Calu3 (cell line): ENCODE results near the gene FAM24A. TPM values are rescaled to one million over a fixed set of nuclear protein-coding genes. Genes with fewer than 3 reads are reported as not detected.

Experiments
- BruUV-seq: library from RNA; stranded (reverse); fragments of 400-500 nt; replicated peaks from 2 replicates; lab custom pipeline; 2021; lab: Mats Ljungman, UMichigan
- CTCF ChIA-PET: fragments of 300-600 bp; sonication (Branson Sonifier 250); formaldehyde crosslinking; loops from one replicate; lab custom pipeline; 2022; ENCODE audit warnings: antibody characterized with exemption; lab: Charles Lee
- DNase-seq: peaks from one replicate; pipeline ENCODE4 v3.0.0; 2022
- H3K27ac Mint-ChIP-seq: one replicate; pipeline ENCODE4 v1.8.0; 2022; ENCODE audit warnings: mixed read lengths; ENCODE audit not compliant: unreplicated experiment
- H3K27me3 Mint-ChIP-seq: one replicate; pipeline ENCODE4 v1.8.0; 2022; ENCODE audit warnings: mixed read lengths; ENCODE audit not compliant: unreplicated experiment
- H3K36me3 Mint-ChIP-seq: one replicate; pipeline ENCODE4 v1.8.0; 2022; ENCODE audit warnings: mild to moderate bottlenecking, moderate library complexity, mixed read lengths; ENCODE audit not compliant: insufficient read depth, unreplicated experiment
- H3K4me1 Mint-ChIP-seq: one replicate; pipeline ENCODE4 v1.8.0; 2022; ENCODE audit warnings: mild to moderate bottlenecking, low read depth, mixed read lengths; ENCODE audit not compliant: unreplicated experiment
- H3K4me3 Mint-ChIP-seq: one replicate; pipeline ENCODE4 v1.8.0; 2022; ENCODE audit warnings: mild to moderate bottlenecking, low read depth, moderate library complexity, mixed read lengths; ENCODE audit not compliant: unreplicated experiment
- H3K9me3 Mint-ChIP-seq: one replicate; pipeline ENCODE4 v1.8.0; 2022; ENCODE audit warnings: low read depth, mixed read lengths; ENCODE audit not compliant: unreplicated experiment
- CTCF ChIP-seq: fragments of 200-600 bp; IDR thresholded peaks from one replicate; pipeline ENCODE4 v1.8.0; 2022; ENCODE audit warnings: antibody characterized with exemption; ENCODE audit not compliant: unreplicated experiment
- intact Hi-C: fragments of 100-400 bp; cut with micrococcal nuclease; formaldehyde crosslinking; loops from one replicate; pipeline ENCODE4 v1.10.0; 2022; ENCODE audit not compliant: unreplicated experiment
- total RNA-seq: library from RNA; stranded (reverse); gene quantifications from 2 replicates; pipeline ENCODE4 v1.2.3, GENCODE V29; 2022

The FAM24A gene
- total RNA-seq, 1 experiment from 2014 or later, result not detected

- Mint-ChIP-seq H3K4me1 (no peaks in the 10 kb centered on the region), H3K27ac (no peak overlapping the region), H3K9me3 (no peaks in the 10 kb centered on the region), H3K4me3 (no peak overlapping the region), H3K27me3 (no peaks in the 10 kb centered on the region), H3K36me3 (no peaks in the 10 kb centered on the region)
- CTCF ChIA-PET, result no interaction called here
- TF ChIP-seq CTCF, result no peak
- no TSS peak for BruUV-seq
- intact Hi-C loops, result no loop called here
- no peak for DNase-seq
These were observed 29.6 kb downstream of the FAM24A start for GRCh38 chr10:122939856-122940543.

GRCh38 chr10:122949296-122949695, 38.9 kb downstream of the FAM24A start:
- H3K27me3 Mint-ChIP-seq, result no peaks in the 10 kb centered on the region
- intact Hi-C loops, result no loop called here
- CTCF ChIA-PET, result no interaction called here
- TF ChIP-seq CTCF, result no peak
- no peaks in the 10 kb centered on the region for H3K9me3 Mint-ChIP-seq
- BruUV-seq, result no TSS peak
- peaks cover 18% of the 10 kb centered on the region for H3K36me3 Mint-ChIP-seq
- H3K4me1 Mint-ChIP-seq, result no peaks in the 10 kb centered on the region
- H3K4me3 Mint-ChIP-seq, result no peak overlapping the region
- no peak overlapping the region for H3K27ac Mint-ChIP-seq
- no peak for DNase-seq

- CTCF ChIA-PET, result no interaction called here
- no TSS peak for BruUV-seq
- peaks cover 22% of the 10 kb centered on the region for H3K36me3 Mint-ChIP-seq
- H3K4me1 Mint-ChIP-seq, result no peaks in the 10 kb centered on the region
- H3K27me3 Mint-ChIP-seq, result no peaks in the 10 kb centered on the region
- peak within 1 kb of the TSS; percentile 73 for H3K27ac Mint-ChIP-seq
- H3K4me3 Mint-ChIP-seq, result peak within 1 kb of the TSS; percentile 88
- intact Hi-C loops, result loop anchor here (2.0 kb wide), 1 partner anchor 73 kb away; no protein-coding TSS in a partner anchor
- no peaks in the 10 kb centered on the region for H3K9me3 Mint-ChIP-seq
- TF ChIP-seq CTCF, result no peak
- DNase-seq, result peak; percentile 87
These were observed 43.7 kb downstream of the FAM24A start, which contains the start of gene C10orf88 for GRCh38 chr10:122953902-122954730. C10orf88 (minus strand) TSS chr10:122954227; CDS start chr10:122954178, 49 bp downstream.

GRCh38 chr10:122954731-122955050, 44.3 kb downstream of the FAM24A start:
- no peak for TF ChIP-seq CTCF
- BruUV-seq, result no TSS peak
- Mint-ChIP-seq H3K27ac (no peak overlapping the region), H3K27me3 (no peaks in the 10 kb centered on the region), H3K4me3 (peak overlapping the region; percentile 88), H3K4me1 (no peaks in the 10 kb centered on the region), H3K9me3 (no peaks in the 10 kb centered on the region), H3K36me3 (peaks cover 22% of the 10 kb centered on the region)
- DNase-seq, result no peak
- CTCF ChIA-PET, result no interaction called here
- intact Hi-C loops, result no loop called here
